ENCODE data around the gene SLC25A41. TPM values are rescaled to one million over a fixed set of nuclear protein-coding genes. Genes with fewer than 3 reads are reported as not detected.

SLC25A41 gene
- total and polyA plus RNA-seq, 9 of the 15 experiments (the other 6 are each of a cell fraction or from before 2014, with no cell fraction given) = 0.08 to 4.2 (median 1.6) TPM

- TF ChIP-seq, protein P1, sequence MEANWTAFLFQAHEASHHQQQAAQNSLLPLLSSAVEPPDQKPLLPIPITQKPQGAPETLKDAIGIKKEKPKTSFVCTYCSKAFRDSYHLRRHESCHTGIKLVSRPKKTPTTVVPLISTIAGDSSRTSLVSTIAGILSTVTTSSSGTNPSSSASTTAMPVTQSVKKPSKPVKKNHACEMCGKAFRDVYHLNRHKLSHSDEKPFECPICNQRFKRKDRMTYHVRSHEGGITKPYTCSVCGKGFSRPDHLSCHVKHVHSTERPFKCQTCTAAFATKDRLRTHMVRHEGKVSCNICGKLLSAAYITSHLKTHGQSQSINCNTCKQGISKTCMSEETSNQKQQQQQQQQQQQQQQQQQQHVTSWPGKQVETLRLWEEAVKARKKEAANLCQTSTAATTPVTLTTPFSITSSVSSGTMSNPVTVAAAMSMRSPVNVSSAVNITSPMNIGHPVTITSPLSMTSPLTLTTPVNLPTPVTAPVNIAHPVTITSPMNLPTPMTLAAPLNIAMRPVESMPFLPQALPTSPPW (CRISPR knock-in tag; IDR thresholded peaks at IDR 0.05) = peak; percentile 32; the same call in 1 of the 2 replicates
- TF ChIP-seq MEF2D (tag; conservative IDR thresholded peaks at IDR 0.05; ENCODE audit: low read depth) (peak; percentile 81), MEF2A (IDR thresholded peaks at IDR 0.05; ENCODE audit: control insufficient read depth, low read depth, low read length) (peak; percentile 99), MAFG (tag; conservative IDR thresholded peaks at IDR 0.05) (no peak), ARID1B (IDR thresholded peaks at IDR 0.05) (peak; percentile 49), MBD2 (IDR thresholded peaks at IDR 0.05; ENCODE audit: borderline replicate concordance, low read depth) (peak; percentile 32; the same call in 1 of the 2 replicates), ZNF511 (CRISPR knock-in tag; IDR thresholded peaks at IDR 0.05) (0 out of 2 replicates have a peak, but pooled peaks have one; percentile 49), ESRRA (IDR thresholded peaks at IDR 0.05; ENCODE audit: borderline replicate concordance, low read depth) (peak; percentile 94), ZNF384 (IDR thresholded peaks at IDR 0.05; ENCODE audit: low read depth, low read length) (no peak), ZNF449 (CRISPR knock-in tag; IDR thresholded peaks at IDR 0.05) (no peak), FOS (IDR thresholded peaks at IDR 0.05; ENCODE audit: extremely low read depth, insufficient read length) (peak; percentile 6), ZNF668 (CRISPR knock-in tag; IDR thresholded peaks at IDR 0.05) (no peak), ZNF589 (CRISPR knock-in tag; IDR thresholded peaks at IDR 0.05; ENCODE audit: low read depth) (0 out of 2 replicates have a peak, but pooled peaks have one; percentile 33), JUND (IDR thresholded peaks at IDR 0.05; ENCODE audit: borderline replicate concordance, low read depth, low read length) (peak; percentile 96), JUND (tag; IDR thresholded peaks at IDR 0.05; ENCODE audit: borderline replicate concordance, low read depth, low read length) (peak; percentile 90; the same call in 2 of the 3 replicates), SIX5 (IDR thresholded peaks at IDR 0.05; ENCODE audit: borderline replicate concordance in 1 of 2, insufficient read depth in 1 of 2, low read depth in 1 of 2, low read length in 2 of 2) (no peak), DPF2 (IDR thresholded peaks at IDR 0.05) (peak; percentile 52; the same call in 1 of the 2 replicates), GABPA (tag; conservative IDR thresholded peaks at IDR 0.05; ENCODE audit: low read depth) (no peak)
- TF ChIP-seq, protein P2, sequence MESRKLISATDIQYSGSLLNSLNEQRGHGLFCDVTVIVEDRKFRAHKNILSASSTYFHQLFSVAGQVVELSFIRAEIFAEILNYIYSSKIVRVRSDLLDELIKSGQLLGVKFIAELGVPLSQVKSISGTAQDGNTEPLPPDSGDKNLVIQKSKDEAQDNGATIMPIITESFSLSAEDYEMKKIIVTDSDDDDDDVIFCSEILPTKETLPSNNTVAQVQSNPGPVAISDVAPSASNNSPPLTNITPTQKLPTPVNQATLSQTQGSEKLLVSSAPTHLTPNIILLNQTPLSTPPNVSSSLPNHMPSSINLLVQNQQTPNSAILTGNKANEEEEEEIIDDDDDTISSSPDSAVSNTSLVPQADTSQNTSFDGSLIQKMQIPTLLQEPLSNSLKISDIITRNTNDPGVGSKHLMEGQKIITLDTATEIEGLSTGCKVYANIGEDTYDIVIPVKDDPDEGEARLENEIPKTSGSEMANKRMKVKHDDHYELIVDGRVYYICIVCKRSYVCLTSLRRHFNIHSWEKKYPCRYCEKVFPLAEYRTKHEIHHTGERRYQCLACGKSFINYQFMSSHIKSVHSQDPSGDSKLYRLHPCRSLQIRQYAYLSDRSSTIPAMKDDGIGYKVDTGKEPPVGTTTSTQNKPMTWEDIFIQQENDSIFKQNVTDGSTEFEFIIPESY (CRISPR knock-in tag; IDR thresholded peaks at IDR 0.05) = 0 out of 2 replicates have a peak, but pooled peaks have one; percentile 61
Measured at GRCh38 chr19:6457958-6458694, 24.6 kb upstream of the SLC25A41 start (continued).
